ENCODE measurements around the gene USP22. TPM values are rescaled to one million over a fixed set of nuclear protein-coding genes. Genes with fewer than 3 reads are reported as not detected.

USP22 gene
- total RNA-seq, 1 donor from 2014 or later, result 146 TPM

DNA sequence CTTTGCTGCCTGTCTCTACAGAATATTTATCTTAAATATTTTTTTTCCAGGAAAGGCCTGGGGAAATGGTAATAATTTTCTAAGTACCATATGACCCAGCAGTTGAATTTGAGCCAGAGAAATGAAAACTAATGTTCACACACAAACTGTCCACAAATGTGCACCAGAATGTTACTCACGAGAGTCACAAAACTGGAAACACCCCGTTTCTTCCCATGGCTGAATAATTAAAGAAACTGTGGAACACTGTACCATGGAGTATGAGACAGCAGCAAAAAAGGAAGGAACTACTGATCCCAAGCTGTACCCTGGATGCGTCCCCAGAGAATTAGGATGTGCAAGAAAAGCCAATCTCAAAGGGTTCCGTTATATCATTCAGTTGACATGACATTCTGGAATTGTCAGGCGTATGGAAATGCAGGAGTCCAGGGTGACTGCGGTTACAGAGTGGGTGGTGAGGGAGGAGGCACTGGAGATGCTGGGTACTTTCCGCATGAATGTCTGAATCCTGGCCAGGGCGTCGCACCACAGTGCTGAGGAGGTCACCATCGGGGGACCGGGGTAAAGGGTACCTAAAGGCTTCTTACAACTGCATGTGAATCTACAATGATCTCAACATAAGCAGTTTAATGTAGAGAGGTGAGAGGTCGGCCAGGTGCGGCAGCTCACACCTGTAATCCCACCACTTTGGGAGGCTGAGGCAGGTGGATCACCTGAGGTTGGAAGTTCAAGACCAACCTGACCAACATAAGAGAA lies 34.5 kb downstream of the USP22 start:
- intact Hi-C loops (cut with DNase I), result loop anchor here (5.0 kb wide), 1 partner anchor 34 kb away; the partner anchor contains the start of gene USP22
- no peak for ATAC-seq
- DNase-seq (ENCODE audit: missing footprints), result no peak

DNA sequence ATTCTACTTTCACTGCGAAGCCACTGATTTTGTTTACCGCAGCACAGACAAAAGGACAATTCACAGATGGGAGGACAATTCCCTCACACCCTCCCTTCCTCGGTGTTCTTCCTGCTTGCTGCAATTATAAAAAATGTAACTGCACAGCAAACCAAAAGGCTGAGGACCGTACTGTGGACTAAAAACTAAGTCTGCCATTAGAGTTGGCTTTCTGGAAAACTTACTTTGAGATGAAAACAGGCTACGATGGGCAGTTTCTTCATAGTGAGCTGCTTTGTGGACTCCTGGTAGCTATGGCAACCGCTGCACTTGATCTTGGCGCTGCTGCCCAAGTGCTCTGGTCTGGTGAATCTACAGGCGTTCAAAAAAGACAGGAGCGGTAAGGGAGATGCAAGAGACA lies 35.2 kb downstream of the USP22 start:
- ATAC-seq (no peak), DNase-seq (ENCODE audit: missing footprints) (no peak)
- intact Hi-C loops (cut with DNase I), result loop anchor here (2.0 to 5.0 kb wide), 2 partner anchors 17 to 35 kb away; partner anchors contain the start of gene USP22

- no peak for ATAC-seq
- intact Hi-C loops (cut with DNase I), result loop anchor here (2.0 to 5.0 kb wide), 2 partner anchors 19 to 36 kb away; partner anchors contain the start of gene USP22
- DNase-seq (ENCODE audit: missing footprints), result no peak
Observed at GRCh38 chr17:21005803-21006202, 37.0 kb downstream of the USP22 start.

DNA sequence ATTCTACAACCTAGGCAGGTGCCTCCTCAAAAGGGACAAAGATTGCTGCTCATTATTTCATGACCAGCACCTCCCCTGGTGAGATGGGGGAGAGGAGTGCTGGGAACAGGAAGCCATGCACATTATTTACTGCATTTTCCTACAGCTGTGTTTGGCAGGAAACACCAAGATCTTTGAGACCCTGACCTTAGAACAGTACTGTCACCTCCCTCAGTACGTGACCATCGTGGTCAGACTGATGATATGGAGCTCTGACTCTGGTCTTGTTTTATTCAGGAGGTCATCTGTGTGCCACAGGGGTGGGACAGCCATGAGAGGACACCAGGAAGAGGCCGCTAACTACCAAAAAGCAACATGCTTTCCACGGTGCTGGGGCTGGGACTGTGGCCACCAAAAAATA lies 37.4 kb downstream of the USP22 start:
- DNase-seq (ENCODE audit: missing footprints), result no peak
- ATAC-seq, result no peak
- intact Hi-C loops (cut with DNase I), result loop anchor here (5.0 kb wide), 1 partner anchor 37 kb away; the partner anchor contains the start of gene USP22

DNA sequence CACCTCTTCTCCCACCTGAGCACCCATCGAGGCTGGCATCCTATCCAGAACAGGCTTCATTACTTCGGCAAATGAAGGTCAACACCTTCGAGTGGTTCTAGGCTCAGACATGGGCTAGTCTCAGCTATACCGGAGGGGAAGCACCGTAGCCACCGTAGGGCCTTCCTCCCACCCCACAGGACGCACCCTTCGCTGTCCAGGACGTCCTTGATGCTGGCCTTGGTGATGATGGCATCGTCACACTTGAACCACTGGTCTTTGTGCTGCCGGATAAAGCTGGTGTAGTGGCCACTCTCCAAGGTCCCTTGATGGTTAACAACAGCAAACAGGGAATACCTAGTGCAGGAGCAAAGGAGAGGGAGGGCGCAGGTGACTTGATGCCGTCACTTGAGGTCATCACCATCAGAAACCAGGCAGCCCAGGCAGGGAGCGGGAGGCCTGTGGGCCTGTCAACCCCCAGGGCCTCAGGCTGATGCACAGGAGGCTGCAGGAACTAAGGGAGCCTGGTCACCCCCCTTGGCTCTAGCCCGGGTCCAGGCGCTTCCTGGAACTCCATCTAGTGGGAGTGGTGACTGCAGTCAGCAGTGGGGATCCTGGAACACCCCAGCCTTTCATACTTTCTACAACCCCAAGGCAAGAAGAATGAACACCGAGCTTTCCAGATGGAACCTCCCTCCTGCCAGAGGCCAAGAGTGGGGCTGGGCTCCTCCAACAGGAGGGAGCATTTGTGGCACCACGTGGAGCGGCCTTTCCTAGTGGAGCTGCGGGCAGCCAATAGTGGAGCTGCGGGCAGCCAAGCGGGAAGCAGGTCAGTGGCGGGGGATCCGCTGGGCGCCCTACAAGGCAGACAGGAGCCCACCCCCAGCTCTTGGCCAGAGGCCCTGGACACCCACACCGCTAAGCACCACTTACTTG lies 38.5 kb downstream of the USP22 start:
- no peak for ATAC-seq
- intact Hi-C loops (cut with DNase I), result no loop called here
- DNase-seq (ENCODE audit: missing footprints), result no peak

GRCh38 chr17:21003007-21003621 lies 39.7 kb downstream of the USP22 start:
- no peak for DNase-seq (ENCODE audit: missing footprints)
- no peak for ATAC-seq
- intact Hi-C loops (cut with DNase I), result no loop called here

DNA sequence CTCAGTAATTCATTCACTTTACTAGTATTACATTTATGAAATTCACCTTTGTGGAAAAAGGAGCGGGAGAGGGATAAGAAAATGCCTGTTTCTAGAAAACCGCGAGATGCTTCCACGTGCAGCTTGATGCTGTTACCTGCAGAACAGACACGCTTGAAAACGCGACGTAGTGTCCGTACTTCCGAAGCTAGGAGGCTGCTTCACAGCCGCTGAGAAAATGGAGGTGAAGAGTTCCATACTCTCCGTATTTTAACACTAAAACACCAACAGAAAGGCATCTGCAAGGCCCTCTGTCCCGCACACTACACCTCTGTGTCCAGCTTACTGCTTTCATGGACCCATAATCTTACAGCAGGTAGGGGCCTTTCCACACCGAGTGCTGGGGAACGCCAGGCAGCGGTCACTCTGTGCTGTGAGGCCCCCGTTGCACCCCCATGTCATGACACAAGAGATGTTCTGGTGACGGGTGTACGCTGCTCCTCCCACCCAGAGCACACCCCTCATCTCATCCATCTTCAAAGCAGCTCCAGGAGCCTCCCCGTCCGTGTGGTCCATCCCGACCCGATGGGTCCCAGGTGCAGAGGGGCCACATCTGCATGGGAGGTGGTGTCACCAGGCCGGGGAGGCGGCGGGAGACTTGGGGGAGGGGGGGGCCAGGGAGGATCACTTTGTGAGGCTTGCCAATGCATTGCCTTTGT lies 40.4 kb downstream of the USP22 start:
- DNase-seq (ENCODE audit: missing footprints), result no peak
- ATAC-seq, result no peak
- intact Hi-C loops (cut with DNase I), result no loop called here

- ATAC-seq (no peak), DNase-seq (ENCODE audit: missing footprints) (no peak)
- intact Hi-C loops (cut with DNase I), result no loop called here
Observed at GRCh38 chr17:21001813-21002221, 41.0 kb downstream of the USP22 start.

DNA sequence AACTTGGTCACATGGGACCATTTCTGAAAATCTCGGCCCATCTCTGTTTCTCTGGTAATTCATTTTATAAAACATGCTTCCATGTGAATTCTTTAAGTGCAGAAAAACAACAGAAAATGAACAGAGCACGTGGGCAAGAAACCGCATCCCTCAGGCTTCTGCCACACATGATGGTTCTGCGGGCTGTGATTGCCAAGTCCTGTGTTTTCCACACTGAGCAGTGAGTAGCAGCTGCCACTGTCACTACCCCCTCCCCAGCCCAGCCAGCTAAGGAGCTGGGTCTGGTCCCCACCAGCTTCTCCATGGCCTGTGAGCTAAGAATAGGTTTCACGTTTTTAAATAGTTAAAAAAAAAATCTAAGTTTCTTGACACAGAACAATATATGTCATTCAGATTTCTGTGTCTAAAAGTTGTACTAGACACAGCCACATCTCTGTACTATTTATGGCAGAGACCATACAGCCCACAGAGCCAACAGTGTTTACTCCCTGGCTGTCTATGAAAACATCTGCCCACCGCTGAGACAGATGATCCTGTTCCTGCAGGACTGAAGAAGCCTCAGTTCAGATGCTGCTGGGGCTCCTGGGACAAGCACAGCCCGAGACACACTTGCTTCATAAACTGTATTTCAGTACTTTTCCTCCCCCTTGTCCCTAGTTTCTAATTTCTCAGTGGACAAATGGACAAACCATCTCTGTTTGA lies 41.5 kb downstream of the USP22 start:
- intact Hi-C loops (cut with DNase I), result no loop called here
- no peak for ATAC-seq
- DNase-seq (ENCODE audit: missing footprints), result no peak

DNA sequence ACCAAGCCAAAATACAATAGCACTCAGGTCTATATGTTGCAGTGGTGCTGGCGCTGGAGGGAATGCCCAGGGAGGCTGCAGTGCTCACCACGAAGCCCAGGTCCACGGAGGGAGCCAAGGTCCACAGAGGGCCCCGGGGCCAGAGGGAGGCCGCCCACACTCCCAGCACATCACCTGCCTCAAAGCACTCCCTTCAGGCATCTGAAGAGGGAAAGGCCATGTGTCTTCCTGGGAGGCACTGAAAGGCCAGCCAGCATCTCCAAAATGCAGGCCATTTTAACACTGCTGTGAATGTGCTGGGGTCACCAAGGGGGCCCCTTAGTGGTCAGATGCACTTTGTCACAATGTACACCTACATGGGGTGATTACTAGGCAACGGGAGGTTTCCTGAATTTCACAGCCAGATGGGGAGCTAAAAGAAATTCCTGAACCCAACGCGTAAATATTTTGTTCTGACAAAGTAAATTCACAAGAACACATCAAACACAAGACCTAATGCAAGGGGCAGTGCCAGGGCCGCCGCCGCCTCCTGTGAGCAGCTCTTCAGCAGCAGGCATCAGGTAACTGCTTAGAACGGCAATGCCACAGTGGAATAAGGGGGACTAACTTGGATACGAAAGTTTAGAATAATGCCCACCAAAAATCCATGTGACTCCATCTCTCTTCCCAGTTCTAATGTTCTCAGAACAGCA lies 42.8 kb downstream of the USP22 start:
- intact Hi-C loops (cut with DNase I), result no loop called here
- DNase-seq (ENCODE audit: missing footprints), result no peak
- ATAC-seq, result no peak

DNA sequence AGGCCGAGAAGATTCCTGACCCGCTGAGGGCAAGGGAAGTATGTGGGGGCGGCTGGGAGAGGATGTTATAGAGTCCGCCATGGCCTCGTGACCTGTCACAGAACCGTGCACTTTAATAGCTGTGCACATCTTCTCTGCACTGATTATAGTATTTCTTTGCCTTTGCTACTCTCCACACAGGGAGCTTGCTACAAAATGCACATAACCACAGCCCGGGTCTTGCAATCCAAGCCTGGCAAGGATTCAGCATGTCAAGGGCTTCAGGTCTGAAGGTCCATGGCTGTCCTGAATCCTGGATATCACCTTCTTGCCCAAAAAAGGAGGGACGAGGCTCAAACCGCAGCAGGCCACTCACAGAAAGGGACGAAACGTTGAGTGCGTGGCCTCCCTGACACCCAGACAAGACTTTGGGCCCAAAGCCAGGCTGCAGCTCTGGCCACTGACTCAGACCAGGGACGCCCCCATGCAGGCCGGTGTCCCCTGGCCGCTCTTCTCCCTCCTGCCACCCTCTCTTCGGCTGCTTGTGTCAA lies 43.7 kb downstream of the USP22 start:
- intact Hi-C loops (cut with DNase I), result no loop called here
- peak; percentile 17 for ATAC-seq
- no peak for DNase-seq (ENCODE audit: missing footprints)

DNA sequence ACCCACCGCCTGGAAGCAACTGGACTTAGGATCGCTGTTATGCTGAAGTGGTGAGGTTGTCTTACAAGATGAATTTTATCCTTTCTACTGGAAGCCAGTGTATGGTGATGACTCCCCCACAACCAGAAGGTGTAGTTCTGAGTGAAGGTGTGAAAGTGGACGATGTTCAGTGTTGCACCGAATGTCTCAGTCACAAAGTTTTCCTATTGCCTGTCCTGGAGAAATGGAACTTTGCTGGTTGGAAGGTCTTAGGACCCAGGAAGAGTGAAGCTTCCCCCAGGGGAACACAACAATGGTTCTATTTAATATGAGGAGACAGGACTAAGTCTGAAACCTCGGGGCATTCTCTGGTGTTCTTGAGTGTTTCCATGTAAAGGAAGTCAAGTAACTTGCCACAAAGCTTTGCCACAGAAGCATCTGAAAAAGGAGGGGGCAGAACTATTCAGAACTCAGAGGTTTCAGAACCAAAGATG lies 44.2 kb downstream of the USP22 start:
- ATAC-seq (no peak), DNase-seq (ENCODE audit: missing footprints) (no peak)
- intact Hi-C loops (cut with DNase I), result no loop called here

GRCh38 chr17:20997711-20998570 lies 44.9 kb downstream of the USP22 start:
- intact Hi-C loops (cut with DNase I), result no loop called here
- no peak for DNase-seq (ENCODE audit: missing footprints)
- ATAC-seq, result no peak

GRCh38 chr17:20996724-20997615 lies 45.8 kb downstream of the USP22 start:
- no peak for DNase-seq (ENCODE audit: missing footprints)
- intact Hi-C loops (cut with DNase I), result no loop called here

More at GRCh38 chr17:20996724-20997615, 45.8 kb downstream of the USP22 start:
- ATAC-seq, result no peak

Data from Right ventricle myocardium inferior (tissue), 1 donor.